Activated CD8-positive, alpha-beta memory T cell treated with anti-CD3 and anti-CD28 coated beads for 36 hours (primary cell): Measurements from ENCODE around the gene EXOC3L1. TPM values are rescaled to one million over a fixed set of nuclear protein-coding genes. Genes with fewer than 3 reads are reported as not detected.

Experiments used
- CTCF ChIA-PET: fragments of 350-600 bp; sonication (Branson Sonifier 250); formaldehyde crosslinking; loops from one replicate; lab custom pipeline; 2021; ENCODE audit warnings: antibody characterized with exemption; lab: Charles Lee
- POLR2A ChIA-PET: fragments of 350-600 bp; sonication (Branson Sonifier 250); formaldehyde crosslinking; loops from one replicate; lab custom pipeline; 2021; ENCODE audit warnings: antibody characterized with exemption; lab: Charles Lee
- total RNA-seq, 2 experiments: library from RNA; stranded (reverse); gene quantifications; one replicate each; pipeline ENCODE4 v1.2.3, GENCODE V29; 2021

EXOC3L1 gene
- total RNA-seq, 2 experiments from 2014 or later, result 0.19 TPM; not detected in 1

DNA sequence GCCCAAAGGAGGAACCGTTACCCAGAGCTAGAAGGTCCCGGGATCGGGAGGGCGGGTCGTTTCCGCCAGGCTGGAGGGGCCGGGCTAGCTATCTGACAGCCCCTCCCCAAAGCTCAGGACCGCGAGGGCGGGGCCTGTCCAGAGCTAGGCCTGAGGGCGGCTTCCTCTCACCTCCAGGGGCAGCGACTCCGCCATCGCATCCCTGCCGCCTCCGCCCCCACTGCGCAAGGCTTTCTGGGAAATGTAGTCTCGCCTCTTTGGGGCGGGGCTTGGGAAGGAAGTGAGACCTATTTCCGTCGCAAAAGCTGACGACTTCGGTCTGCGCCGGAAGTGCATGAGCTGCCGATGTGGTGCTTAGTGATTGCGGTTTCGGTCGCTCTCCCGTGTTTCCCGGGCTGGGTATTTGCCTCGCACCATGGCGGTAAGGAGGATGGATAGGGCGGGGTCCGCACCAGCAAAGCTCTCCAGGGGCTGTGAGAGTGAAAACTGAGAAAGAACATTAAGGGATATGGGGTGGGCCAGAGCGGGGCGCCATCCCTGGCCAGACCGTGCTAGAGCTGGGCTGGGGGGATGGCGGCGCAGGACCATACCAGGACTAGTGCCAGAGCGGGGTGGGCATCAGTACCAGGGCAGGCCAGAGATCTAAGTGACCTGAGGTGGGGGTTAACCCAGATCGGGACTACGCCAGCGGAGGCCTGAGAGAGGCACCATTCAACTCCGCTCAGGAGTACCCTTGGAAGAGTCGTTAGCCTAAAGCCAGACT, 37.0 kb upstream of the EXOC3L1 start, which contains the start of gene TMEM208:
TSS of gene TMEM208 (plus strand) at position 327 of the 763 bp plus-strand sequence. CDS start at position 416, 89 bp downstream.
- POLR2A ChIA-PET, result interaction anchor here (0.6 to 2.3 kb wide), 7 partner anchors 17 to 664 kb away, joined by 3 to 18 read pairs (median 3); partner anchors contain the start of genes FHOD1 and MATCAP1
- CTCF ChIA-PET, result interaction anchor here (0.8 to 3.4 kb wide), 5 partner anchors 11 to 51 kb away, joined by 3 to 30 read pairs (median 4); partner anchors contain the start of genes FHOD1 and SLC9A5

DNA sequence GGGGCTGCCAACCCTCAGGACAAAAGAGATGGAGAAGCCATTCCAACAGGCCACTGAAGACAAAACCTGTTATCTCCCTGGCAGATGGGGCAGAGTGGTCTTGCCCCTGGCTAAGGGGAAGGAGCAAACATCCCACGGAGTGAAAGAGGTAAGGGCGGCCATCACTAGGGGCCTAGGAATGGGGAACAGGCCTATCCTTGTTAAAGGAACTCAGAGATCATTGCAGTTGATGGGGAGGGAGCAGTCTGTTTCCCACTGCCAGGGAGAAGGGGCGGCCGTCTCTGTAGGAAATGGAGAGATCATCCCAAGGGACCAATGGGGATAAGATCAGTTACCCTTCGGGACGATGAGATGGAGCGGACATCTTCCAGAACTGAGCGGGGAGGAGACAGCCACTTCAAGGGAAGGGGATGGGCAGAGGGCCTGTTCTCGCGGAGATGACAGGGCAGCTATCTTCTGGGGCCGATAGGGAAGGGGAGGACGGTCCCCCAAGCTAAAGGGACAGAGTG, 36.4 kb upstream of the EXOC3L1 start:
- ChIA-PET POLR2A (interaction anchor here (0.8 to 2.3 kb wide), 5 partner anchors 17 to 213 kb away, joined by 3 to 18 read pairs (median 3); partner anchors contain the start of genes FHOD1 and MATCAP1), CTCF (interaction anchor here (0.8 to 3.4 kb wide), 5 partner anchors 12 to 52 kb away, joined by 3 to 30 read pairs (median 4); partner anchors contain the start of genes FHOD1 and SLC9A5)

DNA sequence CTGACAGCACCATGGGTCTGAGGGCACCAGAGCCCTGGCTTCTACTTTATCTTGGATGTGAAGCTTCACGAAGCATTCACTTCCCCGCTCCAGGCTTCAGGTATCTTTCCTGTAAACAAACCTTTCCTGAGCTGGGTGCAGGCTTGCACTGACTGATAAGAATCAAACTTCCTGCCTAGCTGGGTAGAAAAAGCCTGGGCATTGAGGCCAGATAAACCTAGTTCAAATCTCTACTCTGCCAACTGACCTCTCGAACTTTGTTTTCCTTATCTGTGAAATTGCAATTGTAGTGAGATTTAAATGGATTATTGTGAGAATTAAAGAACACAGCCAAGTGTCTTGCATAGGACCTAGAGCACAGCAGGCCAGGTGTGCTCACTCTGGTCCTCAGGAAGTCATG, 34.1 kb upstream of the EXOC3L1 start:
- ChIA-PET CTCF (no interaction called here), POLR2A (no interaction called here)

DNA sequence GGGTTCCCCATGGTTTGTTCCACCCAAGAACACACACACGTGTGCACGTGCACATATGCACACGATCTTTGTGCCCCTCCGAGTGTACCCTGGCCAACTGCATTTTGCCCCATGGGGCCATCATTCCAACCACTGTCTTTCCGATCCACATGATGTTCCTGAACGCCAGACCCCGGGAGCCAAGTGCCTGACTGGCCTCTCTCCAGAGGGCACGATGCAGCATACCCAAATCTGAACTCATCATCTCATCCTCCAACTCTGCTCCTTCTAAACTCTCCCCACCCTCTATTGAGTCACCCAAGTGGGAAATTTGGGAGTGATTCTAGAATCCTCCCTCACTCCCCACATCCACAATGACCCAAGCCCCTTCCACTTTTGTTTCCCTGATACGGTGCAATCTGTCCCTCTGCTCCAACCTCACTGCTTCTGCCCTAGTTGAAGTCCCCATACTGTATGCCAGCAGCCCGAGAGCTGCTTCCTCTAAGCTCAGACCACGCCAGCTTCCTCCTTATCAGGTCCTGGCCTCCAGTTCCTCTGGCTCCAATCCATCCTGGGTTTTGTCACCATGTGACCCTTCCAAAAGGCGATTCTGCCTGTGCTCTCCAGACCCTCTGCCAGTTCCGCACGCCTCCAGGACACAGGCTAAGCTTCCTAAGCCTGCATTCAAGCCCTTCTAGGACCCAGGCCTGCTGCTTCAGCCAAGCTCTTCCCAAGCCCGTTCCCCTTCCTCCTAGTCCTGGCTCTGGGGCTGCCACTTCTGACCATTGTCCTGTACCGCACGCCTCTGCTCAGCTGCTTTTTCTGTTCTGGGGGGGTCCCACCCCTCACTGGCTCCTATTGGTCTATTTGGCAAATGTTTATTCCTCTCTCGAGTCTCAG, 26.9 kb upstream of the EXOC3L1 start:
- CTCF ChIA-PET, result interaction anchor here (1.0 kb wide), 1 partner anchor 80 kb away, joined by 7 read pairs; no protein-coding TSS in a partner anchor
- POLR2A ChIA-PET, result no interaction called here

DNA sequence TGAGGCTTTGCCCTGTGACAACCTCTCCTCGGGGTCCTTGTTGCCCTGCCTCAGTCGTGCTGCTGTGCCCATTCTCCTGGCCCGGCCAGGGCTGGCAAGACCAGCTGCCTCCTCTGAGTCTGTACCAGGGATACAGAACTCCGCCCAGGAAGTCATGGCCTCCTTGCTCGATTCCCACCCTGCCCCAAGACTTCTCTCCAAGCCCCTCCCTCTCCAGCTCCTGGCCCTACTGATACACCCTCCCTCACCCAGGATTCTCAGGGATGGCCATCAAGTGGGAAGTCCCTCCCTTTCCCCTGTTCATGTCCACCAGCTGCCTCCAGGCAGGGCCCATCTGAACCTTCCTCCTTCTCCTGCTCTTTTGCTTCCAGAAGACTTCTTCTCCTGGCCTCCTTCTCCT, 25.8 kb upstream of the EXOC3L1 start:
- CTCF ChIA-PET, result no interaction called here
- POLR2A ChIA-PET, result interaction anchor here (0.6 kb wide), 1 partner anchor 1461 kb away, joined by 3 read pairs; no protein-coding TSS in a partner anchor

DNA sequence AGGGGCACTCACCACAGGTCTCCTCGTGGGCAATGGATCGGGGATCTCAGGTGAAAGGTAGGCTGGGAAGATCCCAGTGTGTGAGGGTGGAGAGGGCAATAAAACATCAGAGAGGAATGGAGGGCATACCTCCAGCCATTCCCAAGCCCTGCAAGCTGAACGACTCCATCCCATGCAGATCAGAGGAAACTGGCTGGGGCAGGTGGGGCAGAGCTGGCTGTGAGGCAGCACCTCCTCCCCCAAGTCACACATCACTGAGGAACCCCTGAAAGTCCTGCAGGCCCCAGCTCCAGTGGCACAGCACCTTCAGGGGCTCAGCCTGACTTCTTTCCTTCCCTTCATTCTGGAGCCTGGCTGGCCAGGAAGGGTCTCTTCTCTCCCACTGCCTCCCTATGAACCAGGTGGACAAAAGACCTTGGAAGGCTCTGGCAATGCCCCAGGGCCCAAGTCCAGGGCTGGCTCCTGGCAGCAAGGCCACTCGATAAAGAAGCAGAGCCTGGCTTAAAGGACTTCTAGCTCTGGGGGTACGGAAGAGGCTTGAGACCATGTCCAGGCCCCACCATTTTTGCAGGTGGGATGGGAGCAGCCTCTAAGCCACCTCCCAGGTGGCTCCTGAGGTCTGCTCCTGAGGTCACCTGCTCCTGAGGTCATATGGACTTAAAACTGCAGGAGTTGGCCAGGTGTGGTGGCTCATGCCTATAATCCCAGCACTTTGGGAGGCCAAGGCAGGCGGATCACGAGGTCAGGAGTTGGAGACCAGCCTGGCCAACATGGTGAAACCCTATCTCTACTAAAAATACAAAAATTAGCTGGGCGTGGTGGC, 23.5 kb upstream of the EXOC3L1 start:
- CTCF ChIA-PET, result no interaction called here
- POLR2A ChIA-PET, result no interaction called here

DNA sequence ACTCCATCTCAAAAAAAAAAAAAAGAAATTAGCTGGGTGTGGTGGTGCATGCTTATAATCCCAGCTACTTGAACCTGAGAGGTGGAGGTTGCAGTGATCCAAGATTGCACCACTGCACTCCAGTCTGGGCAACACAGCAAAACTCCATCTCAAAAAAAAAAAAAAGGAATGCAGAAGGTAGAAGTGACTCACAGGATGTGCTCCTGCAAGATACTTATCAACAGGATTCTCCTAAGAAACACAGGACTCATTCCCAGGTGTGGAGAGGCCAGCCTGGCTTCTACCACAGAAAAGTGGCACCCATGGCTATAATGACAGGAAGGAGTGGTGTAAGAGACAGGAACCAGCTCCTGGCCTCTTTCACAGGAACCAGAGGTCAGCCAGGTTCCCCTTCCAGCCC, 22.8 kb upstream of the EXOC3L1 start:
- ChIA-PET CTCF (no interaction called here), POLR2A (interaction anchor here (1.1 kb wide), 1 partner anchor 20 kb away, joined by 3 read pairs; no protein-coding TSS in a partner anchor)

DNA sequence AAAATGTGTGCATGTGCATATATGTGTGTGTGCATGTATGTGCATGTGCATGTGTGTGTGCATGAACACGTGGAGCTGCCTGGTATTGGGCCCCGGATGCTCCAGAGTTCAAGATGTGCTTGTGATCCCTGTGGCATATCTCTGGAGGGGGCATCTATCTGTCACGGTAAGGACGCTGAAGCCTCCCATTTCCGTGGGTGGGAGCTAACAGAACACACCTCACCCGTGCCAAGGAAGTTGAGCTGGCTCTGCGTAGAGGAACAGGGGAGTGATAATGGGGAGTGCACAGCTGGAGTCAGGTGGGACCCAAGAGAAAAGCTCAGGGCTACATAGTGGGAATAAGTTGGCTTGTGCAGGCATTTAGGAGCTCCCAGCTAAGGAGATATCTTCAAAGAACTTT, 21.7 kb upstream of the EXOC3L1 start:
- ChIA-PET POLR2A (interaction anchor here (1.1 kb wide), 1 partner anchor 18 kb away, joined by 3 read pairs; no protein-coding TSS in a partner anchor), CTCF (no interaction called here)

DNA sequence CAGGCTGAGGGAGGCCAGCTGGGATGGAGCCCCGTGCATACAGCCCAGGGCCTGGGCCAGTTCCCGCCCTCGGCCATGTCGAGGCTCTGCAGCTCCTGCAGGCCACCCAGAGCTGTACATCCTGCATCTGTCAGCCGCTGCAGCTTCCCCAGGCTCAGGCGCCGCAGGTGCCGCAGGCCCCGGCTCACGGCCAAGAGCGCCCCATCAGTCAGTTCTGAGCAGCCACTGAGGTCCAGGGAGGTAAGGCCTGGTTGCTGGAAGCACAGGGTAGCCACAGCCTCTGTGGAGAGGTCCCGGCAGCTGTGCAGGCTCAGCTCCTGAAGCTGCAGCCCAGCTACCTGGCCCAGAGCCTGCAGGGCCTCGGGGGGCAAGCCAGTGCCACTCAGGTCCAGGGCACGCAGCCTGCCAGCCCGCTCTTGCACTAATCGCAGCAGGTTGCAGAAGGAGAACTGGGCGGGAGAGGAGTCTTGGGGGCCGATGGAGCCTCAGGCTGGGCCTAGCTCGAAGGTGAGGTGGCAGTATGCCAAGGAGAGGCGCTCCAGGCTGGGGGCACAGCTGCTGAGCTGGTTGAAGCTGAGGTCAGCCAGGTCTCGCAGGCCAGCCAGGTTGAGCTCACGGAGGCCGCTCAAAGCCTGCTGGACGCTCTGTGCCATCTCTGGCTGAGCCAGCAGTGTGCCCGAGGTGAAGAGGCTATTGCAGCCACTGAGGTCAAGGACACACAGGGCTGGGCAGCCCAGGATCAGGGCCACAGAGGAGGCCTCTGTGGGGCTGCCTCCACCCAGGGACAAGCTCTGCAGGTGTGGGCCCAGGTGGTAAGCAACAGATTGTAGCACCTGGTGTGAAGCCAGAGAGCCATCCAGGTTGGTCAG, 20.4 kb upstream of the EXOC3L1 start:
- POLR2A ChIA-PET, result interaction anchor here (0.5 kb wide), 1 partner anchor 9 kb away, joined by 6 read pairs; no protein-coding TSS in a partner anchor

DNA sequence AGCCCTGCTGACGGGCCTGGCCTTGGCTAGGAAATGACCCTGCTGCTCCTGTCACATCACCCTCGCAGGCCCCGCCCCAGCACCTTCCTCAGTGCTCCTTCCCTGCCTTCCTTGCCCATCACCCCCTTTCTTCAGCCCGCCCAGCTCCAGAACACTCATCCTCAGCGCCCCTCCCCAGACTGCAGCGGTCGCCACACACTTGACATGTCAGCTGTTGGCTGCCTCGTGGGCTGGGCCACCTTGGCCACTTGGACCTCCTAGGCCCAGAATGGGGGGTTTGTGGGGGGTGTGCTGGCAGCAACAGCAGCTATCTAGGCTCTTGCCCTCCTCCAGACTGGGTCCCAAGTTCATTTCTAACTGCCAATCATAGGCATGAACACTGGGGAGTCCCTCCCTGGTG, 19.6 kb upstream of the EXOC3L1 start:
- CTCF ChIA-PET, result interaction anchor here (1.4 kb wide), 1 partner anchor 17 kb away, joined by 4 read pairs; the partner anchor contains the start of gene TMEM208
- POLR2A ChIA-PET, result interaction anchor here (0.7 to 0.9 kb wide), 2 partner anchors 18 to 23 kb away, joined by 3 to 4 read pairs; partner anchors contain the start of gene TMEM208

More for the DNA sequence above, 20.4 kb upstream of the EXOC3L1 start:
- CTCF ChIA-PET, result interaction anchor here (1.4 kb wide), 1 partner anchor 16 kb away, joined by 4 read pairs; the partner anchor contains the start of gene TMEM208

DNA sequence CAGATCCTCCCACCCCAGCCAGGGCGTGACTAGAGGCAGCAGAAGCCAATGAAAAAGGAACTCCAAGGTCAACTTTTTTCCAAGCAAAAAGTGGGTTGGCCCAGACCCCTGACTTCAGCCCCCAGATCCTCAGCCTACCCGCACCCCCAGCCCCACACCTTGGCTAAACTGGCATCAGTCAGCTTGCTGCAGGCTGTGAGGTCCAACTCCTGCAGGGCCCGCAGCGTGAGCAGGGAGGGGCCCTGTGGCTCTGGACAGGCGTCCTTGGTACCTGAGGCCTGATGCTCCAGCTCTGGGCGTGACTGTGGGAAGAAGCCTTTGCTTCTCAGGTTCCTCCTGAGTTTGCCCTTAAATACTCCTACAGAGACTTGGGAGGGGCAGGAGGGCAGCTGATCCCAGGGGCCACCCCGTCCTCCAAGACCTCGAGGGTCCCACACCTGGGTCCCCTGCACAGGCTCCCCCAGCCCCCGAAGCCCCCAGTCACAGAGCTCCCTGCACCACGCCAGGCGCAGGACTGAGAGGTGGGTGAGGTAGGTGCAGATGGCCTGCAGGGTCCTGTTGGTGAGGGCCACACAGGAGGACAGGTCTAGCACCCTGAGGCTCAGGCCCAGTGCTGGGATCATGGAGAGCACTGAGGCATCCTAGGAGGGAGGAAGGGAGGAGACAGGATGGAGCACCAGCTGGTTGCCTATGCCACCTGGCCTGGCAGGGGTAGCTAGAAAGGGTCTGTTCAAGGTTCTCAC, 18.4 kb upstream of the EXOC3L1 start:
- POLR2A ChIA-PET, result interaction anchor here (0.7 to 1.2 kb wide), 8 partner anchors 10 to 167 kb away, joined by 3 to 7 read pairs (median 4); partner anchors contain the start of gene TMEM208
- CTCF ChIA-PET, result interaction anchor here (0.6 to 1.4 kb wide), 2 partner anchors 10 to 281 kb away, joined by 3 to 7 read pairs; partner anchors contain the start of gene ELMO3

DNA sequence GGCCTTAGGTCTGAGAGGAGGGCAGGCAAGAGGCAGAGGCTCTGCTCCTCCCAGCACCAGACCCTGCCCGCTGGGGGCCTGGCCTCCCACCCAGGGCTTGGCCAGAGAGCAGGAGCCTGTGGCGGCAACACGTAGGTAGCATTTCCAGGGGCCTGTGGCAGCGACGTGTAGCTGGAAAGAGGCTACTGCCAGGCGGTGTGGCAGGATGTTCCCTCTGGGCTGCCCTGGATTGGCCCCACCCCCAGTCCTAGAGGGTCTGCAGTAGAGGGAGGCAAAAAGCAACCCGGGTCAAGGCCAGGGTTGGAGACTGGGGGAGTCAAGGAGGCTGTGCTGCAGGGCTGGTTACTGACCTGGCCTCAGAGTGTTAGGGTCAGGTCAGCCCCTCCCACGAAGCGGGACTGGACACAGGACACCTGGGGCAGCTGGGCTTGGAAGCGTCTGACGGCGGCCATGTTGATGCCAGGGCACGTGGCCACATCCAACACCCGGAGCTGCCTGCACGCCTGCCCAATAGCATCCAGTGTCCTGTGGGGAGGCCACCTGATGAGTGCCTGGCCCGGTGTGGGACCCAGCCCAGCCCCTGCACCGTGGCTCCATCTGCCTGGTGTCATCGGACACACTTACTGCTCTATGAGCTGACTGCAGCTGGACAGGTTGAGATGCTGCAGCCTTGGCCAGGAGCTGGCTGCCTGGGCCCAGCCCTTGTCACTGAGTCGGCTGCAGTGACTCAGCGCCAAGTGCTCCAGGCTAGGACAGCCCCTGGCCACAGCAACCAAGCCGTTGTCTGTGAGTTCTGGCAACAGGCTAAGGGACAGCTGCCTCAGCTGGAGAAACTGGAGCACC, 17.5 kb upstream of the EXOC3L1 start:
- ChIA-PET POLR2A (interaction anchor here (0.7 to 1.1 kb wide), 4 partner anchors 9 to 79 kb away, joined by 3 to 5 read pairs (median 3); no protein-coding TSS in a partner anchor), CTCF (interaction anchor here (1.4 kb wide), 1 partner anchor 9 kb away, joined by 7 read pairs; the partner anchor contains the start of gene ELMO3)

DNA sequence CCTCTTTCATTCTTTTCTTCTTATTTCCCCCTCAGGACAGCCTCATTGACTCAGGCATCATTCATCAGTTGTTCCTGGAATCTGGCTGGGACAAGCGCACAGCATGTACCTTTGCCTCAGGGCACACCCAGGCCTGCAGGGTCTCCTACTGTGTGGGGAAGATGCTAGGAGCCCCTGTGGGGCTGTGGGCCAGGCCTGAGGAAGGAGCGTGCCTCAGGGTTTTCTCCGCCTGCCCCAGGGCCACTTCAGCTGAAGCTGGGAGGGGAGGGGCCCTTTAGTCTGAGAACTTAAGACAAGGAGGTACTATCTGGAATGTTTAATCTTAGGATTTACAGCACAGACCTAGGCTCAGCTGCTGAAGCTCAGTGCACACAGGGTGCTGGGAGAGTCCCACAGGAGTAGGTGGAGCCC, 16.9 kb upstream of the EXOC3L1 start:
- POLR2A ChIA-PET, result no interaction called here
- CTCF ChIA-PET, result interaction anchor here (0.5 kb wide), 1 partner anchor 17 kb away, joined by 3 read pairs; no protein-coding TSS in a partner anchor

DNA sequence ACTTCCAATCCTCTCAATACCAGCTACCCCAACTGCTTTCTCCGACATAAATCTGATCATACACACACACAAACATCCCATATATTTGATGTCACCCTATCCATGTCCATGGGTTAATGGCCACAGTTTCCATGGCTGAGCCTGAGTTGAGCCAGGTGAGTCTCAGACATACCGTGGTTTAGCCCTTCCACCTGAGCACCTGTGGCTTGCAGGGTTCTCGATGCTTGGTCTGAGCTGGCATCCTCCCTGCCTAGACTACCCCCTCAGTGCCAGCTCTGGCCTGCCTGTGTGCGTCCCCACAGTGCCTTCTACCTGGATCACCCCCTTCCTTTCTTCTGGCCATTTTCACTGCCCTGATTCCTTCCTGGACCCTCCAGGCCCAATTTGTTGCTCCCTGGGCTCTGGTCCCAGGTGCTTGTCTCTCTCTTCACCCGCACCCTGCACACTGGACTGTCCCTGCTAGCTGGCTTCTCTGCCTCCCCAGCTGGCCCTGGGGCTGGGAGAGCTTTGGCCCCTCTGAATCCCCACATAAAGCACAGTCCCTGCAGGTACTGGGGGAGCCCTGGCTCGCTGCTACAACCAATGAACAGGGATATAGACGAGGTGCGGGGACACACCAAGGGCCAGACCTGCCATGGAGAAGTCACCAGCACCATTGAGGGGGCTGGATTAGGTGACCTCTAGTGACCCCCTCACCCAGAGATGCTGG, 16.3 kb upstream of the EXOC3L1 start:
- POLR2A ChIA-PET, result no interaction called here
- CTCF ChIA-PET, result interaction anchor here (0.5 kb wide), 1 partner anchor 17 kb away, joined by 3 read pairs; no protein-coding TSS in a partner anchor
